ENCODE measurements around the gene P4HA2. TPM values are rescaled to one million over a fixed set of nuclear protein-coding genes. Genes with fewer than 3 reads are reported as not detected.
"Not testable (repeated sequence)": the region's sequence is repeated elsewhere in the genome, so short reads cannot be mapped to it uniquely, and the experiment has no call there.

The P4HA2 gene
- polyA plus RNA-seq, 1 experiment: 435 TPM

- ChIA-PET CTCF (interaction anchor here (0.6 to 0.9 kb wide), 2 partner anchors 10 to 100 kb away, joined by 3 to 4 read pairs; no protein-coding TSS in a partner anchor), POLR2A (no interaction called here)
- DNase-seq (ENCODE audit: low read depth): no peak
- Histone ChIP-seq H3K27me3 (ENCODE audit: control insufficient read depth, insufficient read depth, low read length) (no peaks in the 10 kb centered on the region; the same call in 1 of the 2 replicates), H3K4me3 (ENCODE audit: low read depth, low read length) (no peak overlapping the region), H3K36me3 (ENCODE audit: control insufficient read depth, insufficient read depth, low read length) (no peaks in the 10 kb centered on the region)
- TF ChIP-seq, protein P1, sequence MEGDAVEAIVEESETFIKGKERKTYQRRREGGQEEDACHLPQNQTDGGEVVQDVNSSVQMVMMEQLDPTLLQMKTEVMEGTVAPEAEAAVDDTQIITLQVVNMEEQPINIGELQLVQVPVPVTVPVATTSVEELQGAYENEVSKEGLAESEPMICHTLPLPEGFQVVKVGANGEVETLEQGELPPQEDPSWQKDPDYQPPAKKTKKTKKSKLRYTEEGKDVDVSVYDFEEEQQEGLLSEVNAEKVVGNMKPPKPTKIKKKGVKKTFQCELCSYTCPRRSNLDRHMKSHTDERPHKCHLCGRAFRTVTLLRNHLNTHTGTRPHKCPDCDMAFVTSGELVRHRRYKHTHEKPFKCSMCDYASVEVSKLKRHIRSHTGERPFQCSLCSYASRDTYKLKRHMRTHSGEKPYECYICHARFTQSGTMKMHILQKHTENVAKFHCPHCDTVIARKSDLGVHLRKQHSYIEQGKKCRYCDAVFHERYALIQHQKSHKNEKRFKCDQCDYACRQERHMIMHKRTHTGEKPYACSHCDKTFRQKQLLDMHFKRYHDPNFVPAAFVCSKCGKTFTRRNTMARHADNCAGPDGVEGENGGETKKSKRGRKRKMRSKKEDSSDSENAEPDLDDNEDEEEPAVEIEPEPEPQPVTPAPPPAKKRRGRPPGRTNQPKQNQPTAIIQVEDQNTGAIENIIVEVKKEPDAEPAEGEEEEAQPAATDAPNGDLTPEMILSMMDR (IDR thresholded peaks at IDR 0.05; ENCODE audit: insufficient read depth, low read depth, low read length): no peak
These were observed 64.7 kb downstream of the P4HA2 start for GRCh38 chr5:132162945-132163344.

GRCh38 chr5:132161574-132162326 is 65.9 kb downstream of the P4HA2 start:
- POLR2A ChIA-PET; H3K27me3 ChIP-seq (ENCODE audit: control insufficient read depth, insufficient read depth, low read length); DNase-seq (ENCODE audit: low read depth); H3K4me3 ChIP-seq (ENCODE audit: low read depth, low read length); H3K36me3 ChIP-seq (ENCODE audit: control insufficient read depth, insufficient read depth, low read length): not testable (repeated sequence)
- CTCF ChIA-PET: interaction anchor here (0.9 kb wide), 1 partner anchor 12 kb away, joined by 3 read pairs; no protein-coding TSS in a partner anchor

DNA sequence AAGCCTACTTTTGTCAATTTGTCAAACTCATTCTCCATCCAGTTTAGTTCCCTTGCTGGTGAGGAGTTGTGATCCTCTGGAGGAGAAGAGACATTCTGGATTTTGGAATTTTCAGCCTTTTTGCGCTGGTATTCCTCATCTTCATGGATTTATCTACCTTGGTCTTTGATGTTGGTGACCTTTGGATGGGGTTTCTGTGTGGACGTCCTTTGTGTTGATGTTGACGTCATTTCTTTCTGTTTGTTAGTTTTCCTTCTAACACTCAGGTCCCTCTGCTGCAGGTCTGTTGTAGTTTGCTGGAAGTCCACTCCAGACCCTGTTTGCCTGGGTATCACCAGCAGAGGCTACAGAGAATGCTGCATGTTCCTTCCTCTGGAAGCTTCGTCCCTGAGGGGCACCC is 71.2 kb downstream of the P4HA2 start:
- ChIA-PET CTCF (no interaction called here), POLR2A (no interaction called here)
- DNase-seq (ENCODE audit: low read depth): no peak
- TF ChIP-seq, protein P1 (IDR thresholded peaks at IDR 0.05; ENCODE audit: insufficient read depth, low read depth, low read length): no peak
- H3K27me3 ChIP-seq (ENCODE audit: control insufficient read depth, insufficient read depth, low read length): peaks cover 2% of the 10 kb centered on the region
- H3K4me3 ChIP-seq (ENCODE audit: low read depth, low read length): no peak overlapping the region
- no peaks in the 10 kb centered on the region for H3K36me3 ChIP-seq (ENCODE audit: control insufficient read depth, insufficient read depth, low read length)

DNA sequence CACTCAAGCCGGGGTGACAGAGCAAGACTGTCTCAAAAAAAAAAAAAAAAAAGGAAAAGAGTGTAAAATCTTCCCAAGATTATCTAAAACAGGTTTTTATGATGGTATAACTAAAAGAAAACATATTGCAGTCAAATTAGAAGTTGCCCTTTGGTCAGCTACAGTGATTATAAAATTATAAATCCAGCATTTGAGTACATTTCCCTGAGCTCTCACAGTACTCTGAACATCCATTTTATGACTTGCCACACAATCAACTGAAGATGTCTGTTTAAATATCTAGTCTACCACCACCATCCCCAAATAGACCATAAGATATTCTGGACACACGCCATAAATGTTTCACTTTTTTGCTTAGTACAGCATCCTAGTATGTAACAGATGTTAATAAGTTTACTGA is 77.1 kb downstream of the P4HA2 start:
- no peak for DNase-seq (ENCODE audit: low read depth)
- CTCF ChIA-PET: no interaction called here

GRCh38 chr5:132147663-132148062 is 80.0 kb downstream of the P4HA2 start:
- Histone ChIP-seq H3K27me3 (ENCODE audit: control insufficient read depth, insufficient read depth, low read length) (peaks cover 4% of the 10 kb centered on the region; the same call in 1 of the 2 replicates), H3K4me3 (ENCODE audit: low read depth, low read length) (no peak overlapping the region), H3K36me3 (ENCODE audit: control insufficient read depth, insufficient read depth, low read length) (no peaks in the 10 kb centered on the region)
- TF ChIP-seq, protein P1 (IDR thresholded peaks at IDR 0.05; ENCODE audit: insufficient read depth, low read depth, low read length): no peak
- ChIA-PET POLR2A (no interaction called here), CTCF (interaction anchor here (1.6 kb wide), 1 partner anchor 83 kb away, joined by 6 read pairs; no protein-coding TSS in a partner anchor)
- no peak for DNase-seq (ENCODE audit: low read depth)

More for the DNA sequence above, 77.1 kb downstream of the P4HA2 start:
- Histone ChIP-seq H3K27me3 (ENCODE audit: control insufficient read depth, insufficient read depth, low read length) (peaks cover 4% of the 10 kb centered on the region; the same call in 1 of the 2 replicates), H3K36me3 (ENCODE audit: control insufficient read depth, insufficient read depth, low read length) (no peaks in the 10 kb centered on the region), H3K4me3 (ENCODE audit: low read depth, low read length) (no peak overlapping the region)
- POLR2A ChIA-PET: no interaction called here
- TF ChIP-seq, protein P1 (IDR thresholded peaks at IDR 0.05; ENCODE audit: insufficient read depth, low read depth, low read length): no peak

DNA sequence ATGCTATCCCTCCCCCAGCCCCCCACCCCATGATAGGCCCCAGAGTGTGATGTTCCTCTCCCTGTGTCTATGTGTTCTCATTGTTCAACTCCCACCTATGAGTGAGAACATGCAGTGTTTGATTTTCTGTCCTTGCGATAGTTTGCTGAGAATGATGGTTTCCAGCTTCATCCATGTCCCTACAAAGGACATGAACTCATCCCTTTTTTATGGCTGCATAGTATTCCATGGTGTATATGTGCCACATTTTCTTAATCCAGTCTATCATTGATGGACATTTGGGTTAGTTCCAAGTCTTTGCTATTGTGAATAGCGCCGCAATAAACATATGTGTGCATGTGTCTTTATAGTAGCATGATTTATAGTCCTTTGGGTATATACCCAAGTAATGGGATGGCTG is 82.3 kb downstream of the P4HA2 start:
- DNase-seq (ENCODE audit: low read depth); POLR2A ChIA-PET; H3K4me3 ChIP-seq (ENCODE audit: low read depth, low read length); H3K36me3 ChIP-seq (ENCODE audit: control insufficient read depth, insufficient read depth, low read length); H3K27me3 ChIP-seq (ENCODE audit: control insufficient read depth, insufficient read depth, low read length); CTCF ChIA-PET: not testable (repeated sequence)
